SIG-M5 treated with dmso at 0.1 percent for 504 hours (cell line): ENCODE measurements around the gene RAB40C.
"Not testable (repeated sequence)": the region's sequence is repeated elsewhere in the genome, so short reads cannot be mapped to it uniquely, and the experiment has no call there.

Source experiments
- DNase-seq: peaks from one replicate; lab custom pipeline; 2025; ENCODE audit not compliant: unreplicated experiment; lab: John Stamatoyannopoulos, UW

The RAB40C gene

GRCh38 chr16:588889-589657, 793 bp upstream of the RAB40C start:
- peak; percentile 85 for DNase-seq

GRCh38 chr16:590188-590814, 435 bp downstream of the RAB40C start:
- no peak for DNase-seq

- DNase-seq: no peak
Measured at GRCh38 chr16:590815-591200, 942 bp downstream of the RAB40C start.

DNA sequence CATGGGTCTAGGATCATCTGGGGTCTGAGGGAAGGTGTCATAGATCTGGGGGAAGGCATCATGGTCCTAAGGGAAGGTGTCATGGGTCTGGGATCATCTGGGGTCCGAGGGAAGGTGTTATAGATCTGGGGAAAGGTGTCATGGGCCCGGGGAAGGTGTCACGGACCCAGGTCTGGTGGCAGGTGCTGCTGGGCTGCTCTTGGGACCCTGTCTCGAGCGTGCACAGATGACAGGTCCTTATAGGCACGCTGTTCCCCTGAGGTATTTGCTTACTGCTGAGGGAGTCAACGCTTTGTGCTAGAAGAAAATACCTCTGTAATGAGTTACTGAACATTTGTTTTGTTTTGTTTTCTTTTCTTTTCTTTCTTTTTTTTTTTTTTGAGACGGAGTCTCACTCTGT, 1.4 kb downstream of the RAB40C start:
- DNase-seq: no peak

DNA sequence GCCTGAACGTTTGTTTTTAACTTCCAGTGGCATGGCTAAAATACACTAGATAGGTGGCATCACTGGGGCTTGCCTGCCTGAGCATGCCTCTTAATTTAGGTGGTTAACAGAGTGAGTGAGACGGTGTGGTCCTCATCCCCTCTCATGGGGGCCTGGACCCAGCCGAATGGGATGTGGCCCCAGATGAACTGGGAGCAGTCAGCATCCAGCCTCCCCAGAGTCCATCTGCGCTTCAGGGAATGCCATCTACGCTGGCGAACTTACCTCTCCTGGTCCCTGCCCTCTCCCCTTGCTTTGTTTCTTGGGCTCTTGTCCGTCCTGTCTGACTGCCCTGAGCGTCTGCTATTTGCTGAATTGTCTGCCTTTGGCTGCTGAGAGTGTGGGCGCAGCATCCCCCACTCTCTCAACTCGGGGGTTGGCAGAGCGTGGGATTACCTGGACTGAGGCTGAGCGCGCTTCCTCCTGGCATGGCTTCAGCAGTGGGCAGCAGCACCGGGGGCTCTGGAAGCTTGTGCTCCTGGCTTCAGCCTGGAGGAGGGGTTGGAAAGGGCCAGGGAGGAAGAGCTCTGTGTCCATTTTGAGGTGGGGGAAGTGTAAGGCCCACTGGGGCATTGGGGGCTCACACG, 2.1 kb downstream of the RAB40C start:
- DNase-seq: no peak

DNA sequence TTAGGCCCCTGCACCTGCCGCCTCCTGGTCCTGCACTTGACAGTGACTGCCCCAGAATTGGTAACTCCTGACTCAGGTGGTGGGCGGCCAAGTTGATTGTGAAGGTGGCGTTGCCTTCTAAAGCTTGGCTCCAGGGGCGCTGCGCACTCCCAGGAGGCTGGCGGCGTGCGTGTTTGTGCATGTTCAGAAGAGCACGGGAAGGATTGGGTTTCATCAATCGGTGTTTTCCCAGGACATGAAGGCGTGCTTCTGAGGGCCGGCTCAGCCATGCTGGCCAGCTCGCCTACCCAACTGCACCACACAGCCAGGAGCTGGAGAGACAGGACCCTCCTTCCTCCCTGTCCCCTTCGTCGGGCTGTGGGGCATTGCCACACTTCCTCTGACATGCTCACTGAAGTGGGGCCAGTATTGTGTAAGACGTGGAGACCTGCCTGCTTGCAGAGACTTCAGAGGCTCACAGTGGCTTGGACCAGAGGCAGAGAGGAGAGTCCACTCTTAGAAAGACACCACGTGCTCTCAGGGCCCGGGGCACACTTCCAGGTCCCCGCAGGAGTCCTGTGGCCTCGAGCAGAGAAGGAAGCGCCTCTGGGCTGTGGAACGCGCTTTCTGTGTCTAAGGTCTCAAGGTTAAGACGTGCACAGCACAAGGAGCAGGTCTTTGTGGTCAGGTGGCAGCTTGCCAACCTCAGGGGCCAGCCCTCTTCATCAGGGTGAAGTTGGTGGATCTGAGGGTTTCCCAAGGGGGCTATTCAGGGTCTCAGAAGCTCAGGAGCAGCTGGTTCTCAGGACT, 2.8 kb downstream of the RAB40C start:
- DNase-seq: peak; percentile 87

DNA sequence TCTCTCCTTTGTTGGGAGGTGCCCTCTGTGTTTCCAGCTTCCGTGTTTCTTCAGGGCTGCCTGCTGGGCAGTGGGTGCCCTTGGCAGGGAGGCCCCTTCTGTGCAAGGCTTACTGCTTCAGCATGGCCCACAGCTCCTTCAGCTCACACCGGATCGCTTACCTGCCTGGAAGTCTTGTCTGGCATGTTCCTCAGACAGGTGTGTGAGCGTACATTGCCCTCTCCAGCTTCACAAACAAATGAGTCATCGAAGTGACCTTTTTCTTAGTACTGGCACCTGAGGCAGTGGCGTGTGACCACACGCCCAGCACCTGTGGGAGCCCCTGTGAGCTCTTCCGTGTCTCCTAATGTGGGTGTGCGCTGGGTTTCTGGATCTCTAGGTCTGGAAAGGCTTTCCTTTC, 3.5 kb downstream of the RAB40C start:
- peak; percentile 50 for DNase-seq

DNA sequence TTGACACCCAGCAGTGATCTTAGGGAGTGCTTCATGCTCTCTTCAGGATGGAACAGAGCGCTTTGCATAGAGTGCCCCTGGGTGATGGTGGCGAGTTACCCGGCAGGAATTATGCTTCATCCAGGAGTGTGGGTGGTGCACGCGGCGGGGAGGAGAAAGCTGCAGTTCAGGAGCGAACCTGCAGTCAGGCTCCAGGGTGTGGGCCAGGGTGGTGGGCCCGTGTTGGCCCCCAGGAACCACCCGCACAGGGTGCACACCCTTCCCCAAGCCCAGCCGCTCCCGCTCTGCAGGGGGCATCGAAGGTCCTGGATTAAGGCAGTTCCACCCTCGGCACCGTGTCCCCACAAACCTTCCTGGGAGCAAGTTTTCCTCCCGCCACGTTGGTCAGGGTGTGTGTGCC, 3.9 kb downstream of the RAB40C start:
- DNase-seq: no peak

DNA sequence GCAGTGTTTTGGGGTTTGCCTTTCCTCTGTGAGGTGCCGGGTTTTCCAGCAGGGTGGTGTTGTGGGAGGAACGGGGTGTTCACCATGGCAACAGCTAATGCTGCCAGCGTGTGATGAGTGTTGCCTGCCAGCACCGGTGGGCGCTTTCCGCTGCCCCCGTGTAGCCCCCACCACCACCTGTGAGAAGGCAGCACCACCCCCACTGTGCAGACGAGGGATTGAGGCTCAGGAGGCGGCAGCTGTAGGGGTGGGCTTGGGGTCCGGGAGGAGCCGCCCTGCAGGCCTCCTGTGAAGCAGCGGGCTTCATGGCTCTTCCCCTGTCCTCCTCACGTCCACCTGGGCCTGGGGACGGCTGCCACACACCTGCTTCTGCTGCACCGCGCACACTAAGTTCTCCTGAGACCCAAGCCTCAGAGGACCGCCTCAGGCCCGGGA, 5.2 kb downstream of the RAB40C start:
- no peak for DNase-seq

DNA sequence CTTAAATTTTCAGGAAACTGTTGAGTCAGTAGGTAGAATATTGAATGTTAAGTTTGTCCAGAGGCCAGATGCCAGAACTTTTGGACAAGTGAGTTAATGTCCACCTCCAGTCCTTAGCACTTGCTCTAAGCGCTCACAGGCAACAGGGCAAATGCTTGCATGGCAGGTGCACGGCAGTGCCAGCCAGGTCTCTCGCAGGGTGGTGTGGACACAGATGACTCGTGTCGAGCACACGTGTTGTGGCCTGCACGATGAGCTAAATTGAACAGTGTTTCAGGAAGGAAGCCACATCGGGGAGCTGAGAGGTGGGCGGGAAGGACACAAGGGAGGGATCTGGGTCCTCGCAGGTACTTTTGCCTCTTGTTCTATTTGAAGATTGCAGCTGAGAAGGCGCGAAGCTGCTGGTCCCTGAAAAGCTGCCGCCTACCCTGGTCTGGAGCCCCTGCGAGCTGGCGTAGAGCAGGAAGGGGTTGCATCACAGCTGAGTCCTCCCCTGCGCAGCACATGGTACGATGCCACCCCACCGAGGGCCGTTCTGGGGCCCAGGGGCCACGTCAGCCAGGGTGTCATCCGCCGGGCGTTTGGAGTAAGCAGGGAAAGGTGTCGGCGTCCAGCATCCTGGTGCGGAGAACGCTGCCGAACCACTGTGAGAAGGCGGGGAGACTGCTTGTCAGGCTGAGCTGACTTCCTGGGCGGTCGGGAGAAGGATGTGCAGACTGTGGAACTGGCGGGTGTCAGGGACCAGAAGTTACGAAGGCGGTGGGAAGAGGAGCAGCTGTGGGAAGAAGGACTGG, 6.3 kb downstream of the RAB40C start:
- DNase-seq: peak; percentile 10

DNA sequence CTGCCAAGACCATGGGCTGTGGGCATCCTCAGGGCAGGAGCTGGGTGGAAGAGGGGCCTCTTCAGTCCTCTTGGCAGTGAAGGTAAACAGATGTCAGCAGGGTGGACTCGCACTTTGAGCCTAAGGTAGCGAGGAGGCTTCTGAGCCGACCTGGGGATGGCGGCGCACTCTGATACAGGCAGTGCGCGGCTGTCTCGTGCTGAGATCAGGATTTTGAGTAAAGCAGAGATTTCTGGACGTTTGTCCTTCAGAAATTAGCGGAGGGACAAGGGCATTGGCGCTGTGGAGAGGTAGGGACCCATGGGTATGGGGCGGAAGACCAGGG, 6.8 kb downstream of the RAB40C start:
- no peak for DNase-seq

DNA sequence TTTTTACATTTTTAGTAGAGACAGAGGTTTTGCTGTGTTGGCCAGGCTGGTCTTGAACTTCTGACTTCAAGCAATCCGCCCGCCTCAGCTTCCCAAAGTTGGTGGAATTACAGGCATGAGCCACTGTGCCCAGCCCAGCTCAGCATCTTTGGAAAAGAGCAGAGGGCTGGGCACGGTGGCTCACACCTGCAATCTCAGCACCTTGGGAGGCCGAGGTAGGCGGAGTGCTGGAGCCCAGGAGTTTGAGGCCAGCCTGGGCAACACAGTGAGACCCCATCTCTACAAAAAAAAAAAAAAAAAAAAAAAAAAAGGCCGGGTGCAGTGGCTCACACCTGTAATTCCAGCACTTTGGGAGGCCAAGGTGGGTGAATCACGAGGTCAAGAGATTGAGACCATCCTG, 7.8 kb downstream of the RAB40C start:
- DNase-seq: not testable (repeated sequence)

- no peak for DNase-seq
Measured at GRCh38 chr16:598823-599739, 9.2 kb downstream of the RAB40C start.

- DNase-seq: peak; percentile 49
Measured at GRCh38 chr16:600781-601180, 10.9 kb downstream of the RAB40C start.

- no peak for DNase-seq
Measured at GRCh38 chr16:603933-604332, 14.1 kb downstream of the RAB40C start.

- DNase-seq: no peak
Measured at GRCh38 chr16:606656-607307, 16.9 kb downstream of the RAB40C start.

DNA sequence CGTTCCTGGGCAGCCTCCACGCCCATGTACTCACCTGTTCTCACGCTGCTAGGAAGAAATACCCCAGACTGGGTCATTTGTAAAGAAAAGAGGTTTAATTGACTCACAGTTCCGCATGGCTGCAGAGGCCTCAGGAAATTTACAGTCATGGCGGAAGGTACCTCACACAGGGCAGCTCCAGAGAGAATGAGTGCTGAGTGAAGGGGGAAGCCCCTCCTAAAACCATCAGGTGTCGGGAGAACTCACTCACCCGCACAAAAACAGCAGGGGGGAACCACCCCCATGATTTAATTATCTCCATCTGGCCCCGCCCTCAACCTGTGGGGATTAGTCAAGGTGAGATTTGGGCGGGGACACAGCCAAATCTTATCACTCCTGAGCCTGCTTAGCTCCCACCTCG, 18.2 kb downstream of the RAB40C start:
- no peak for DNase-seq

- no peak for DNase-seq
Measured at GRCh38 chr16:609316-609715, 19.4 kb downstream of the RAB40C start.

DNA sequence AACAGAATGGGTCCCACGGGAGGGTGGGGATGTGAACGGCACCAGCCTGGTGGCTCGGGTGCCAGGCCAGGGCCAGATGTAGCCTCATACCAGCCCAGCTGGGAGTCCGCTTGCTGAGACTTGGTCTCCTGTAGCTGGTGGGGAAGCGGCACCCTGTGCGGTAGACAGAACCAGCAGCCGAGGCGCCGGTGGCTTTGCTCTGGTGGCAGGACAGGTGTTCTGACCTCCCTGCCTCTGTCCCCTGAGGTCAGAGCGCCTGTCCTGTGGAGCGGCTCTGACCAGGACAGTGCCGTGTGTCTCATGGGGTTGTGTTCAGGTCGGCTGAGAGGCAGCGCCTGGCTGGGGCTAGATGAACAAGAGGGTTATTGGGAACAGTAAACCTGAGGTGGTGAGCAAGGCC, 20.1 kb downstream of the RAB40C start:
- DNase-seq: no peak
